ENCODE measurements around the gene DIPK1C.

GRCh38 chr18:74395648-74396154, 61.4 kb downstream of the DIPK1C start:
- TF ChIP-seq CTCF (conservative IDR thresholded peaks at IDR 0.05; ENCODE audit: low read length), result no peak
- no peak for TF ChIP-seq EZH2phosphoT487 (IDR thresholded peaks at IDR 0.05; ENCODE audit: borderline replicate concordance)
